Adrenal gland (tissue), 5 donors: ENCODE results near the gene VAMP5.

Experiments used
- POLR2A ChIP-seq, 2 donors: fragments of 450-650 bp; IDR thresholded peaks; one replicate each; pipeline ENCODE4 v1.6.1; 2017; ENCODE audit warnings: antibody characterized with exemption in 2 of 2, mild to moderate bottlenecking in 2 of 2, moderate library complexity in 1 of 2
- TF ChIP-seq, protein P1 (sequence below), 6 experiments: fragments of 450-650 bp in 4 of 6; fragments of 200-600 bp in 2 of 6; sonication (generic) in 1 of 6; IDR thresholded peaks; 1 replicate in 5 of 6; 2 replicates in 1 of 6; pipeline versions ENCODE4 v1.5.1 to v1.8.0; 2016 to 2021; ENCODE audit warnings: antibody characterized with exemption in 6 of 6, mild to moderate bottlenecking in 2 of 6, moderate library complexity in 1 of 6
- donor health status: DM: no; HTN: no; CAD: no.

DNA sequence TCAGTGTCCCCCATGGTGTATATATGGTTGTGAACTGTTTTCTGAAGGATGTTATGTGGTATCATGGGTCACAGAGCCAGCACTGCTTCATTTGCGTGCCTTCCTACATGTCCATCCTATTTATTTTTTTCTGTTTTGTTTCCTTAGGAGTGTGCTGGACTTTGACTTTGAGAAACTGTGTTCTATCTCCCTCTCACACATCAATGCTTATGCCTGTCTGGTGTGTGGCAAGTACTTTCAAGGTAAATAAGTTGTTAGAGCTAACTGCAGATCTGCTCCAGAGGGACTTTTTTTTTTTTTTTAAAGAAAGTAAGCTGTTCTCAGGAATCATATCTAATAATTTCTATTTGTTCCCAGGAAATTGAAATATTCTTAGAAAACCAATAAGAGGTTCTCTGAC is 37.1 kb downstream of the VAMP5 start:
- TF ChIP-seq, protein P1, sequence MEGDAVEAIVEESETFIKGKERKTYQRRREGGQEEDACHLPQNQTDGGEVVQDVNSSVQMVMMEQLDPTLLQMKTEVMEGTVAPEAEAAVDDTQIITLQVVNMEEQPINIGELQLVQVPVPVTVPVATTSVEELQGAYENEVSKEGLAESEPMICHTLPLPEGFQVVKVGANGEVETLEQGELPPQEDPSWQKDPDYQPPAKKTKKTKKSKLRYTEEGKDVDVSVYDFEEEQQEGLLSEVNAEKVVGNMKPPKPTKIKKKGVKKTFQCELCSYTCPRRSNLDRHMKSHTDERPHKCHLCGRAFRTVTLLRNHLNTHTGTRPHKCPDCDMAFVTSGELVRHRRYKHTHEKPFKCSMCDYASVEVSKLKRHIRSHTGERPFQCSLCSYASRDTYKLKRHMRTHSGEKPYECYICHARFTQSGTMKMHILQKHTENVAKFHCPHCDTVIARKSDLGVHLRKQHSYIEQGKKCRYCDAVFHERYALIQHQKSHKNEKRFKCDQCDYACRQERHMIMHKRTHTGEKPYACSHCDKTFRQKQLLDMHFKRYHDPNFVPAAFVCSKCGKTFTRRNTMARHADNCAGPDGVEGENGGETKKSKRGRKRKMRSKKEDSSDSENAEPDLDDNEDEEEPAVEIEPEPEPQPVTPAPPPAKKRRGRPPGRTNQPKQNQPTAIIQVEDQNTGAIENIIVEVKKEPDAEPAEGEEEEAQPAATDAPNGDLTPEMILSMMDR (IDR thresholded peaks at IDR 0.05) = no peak
- no peak for TF ChIP-seq POLR2A (IDR thresholded peaks at IDR 0.05)
